Dedifferentiated amniotic fluid mesenchymal stem cell (primary cell): ENCODE results near the gene MS4A5.

Source experiments
- DNase-seq: peaks from one replicate; pipeline ENCODE4 v3.0.0-alpha.2; 2016; ENCODE audit errors: extremely low spot score

The MS4A5 gene

DNA sequence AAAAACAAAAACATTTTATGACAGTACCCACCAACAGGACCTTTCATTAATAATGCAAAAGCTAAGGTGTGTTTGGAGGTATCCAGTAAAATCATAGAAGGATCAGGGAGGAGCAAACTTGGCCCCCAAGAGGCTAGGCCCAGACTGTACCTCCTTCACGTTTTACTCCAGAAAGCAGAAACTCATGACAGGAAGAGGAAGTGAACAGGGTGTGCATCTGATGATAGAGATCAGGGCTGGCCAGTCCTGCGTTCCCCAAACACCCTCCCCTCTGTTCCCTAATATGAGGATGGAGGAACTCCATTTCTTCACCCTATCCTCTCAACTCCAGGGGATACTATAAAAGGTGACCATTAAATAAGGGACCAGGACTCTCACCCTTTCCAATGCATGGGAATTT, 53.0 kb downstream of the MS4A5 start:
- no peak for DNase-seq

DNA sequence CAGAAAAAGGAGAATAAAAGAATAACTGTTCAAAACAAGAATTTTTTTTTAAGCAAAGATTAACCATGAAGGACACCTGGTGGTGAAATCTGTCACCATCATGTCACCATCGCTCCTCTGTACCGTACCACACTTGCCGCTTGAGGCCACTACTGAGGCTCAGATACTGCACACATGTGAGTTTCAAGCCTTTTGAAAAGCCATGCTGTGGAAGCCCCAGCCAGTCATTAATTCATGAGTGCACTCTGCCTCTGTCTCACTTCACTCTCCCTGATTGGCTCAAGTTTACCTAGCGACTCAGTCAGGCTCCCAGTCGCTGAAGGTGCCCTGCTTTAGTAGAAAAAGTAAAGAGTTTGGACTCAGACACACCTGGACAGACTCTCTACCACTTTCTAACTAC, 56.6 kb downstream of the MS4A5 start:
- DNase-seq: no peak

DNA sequence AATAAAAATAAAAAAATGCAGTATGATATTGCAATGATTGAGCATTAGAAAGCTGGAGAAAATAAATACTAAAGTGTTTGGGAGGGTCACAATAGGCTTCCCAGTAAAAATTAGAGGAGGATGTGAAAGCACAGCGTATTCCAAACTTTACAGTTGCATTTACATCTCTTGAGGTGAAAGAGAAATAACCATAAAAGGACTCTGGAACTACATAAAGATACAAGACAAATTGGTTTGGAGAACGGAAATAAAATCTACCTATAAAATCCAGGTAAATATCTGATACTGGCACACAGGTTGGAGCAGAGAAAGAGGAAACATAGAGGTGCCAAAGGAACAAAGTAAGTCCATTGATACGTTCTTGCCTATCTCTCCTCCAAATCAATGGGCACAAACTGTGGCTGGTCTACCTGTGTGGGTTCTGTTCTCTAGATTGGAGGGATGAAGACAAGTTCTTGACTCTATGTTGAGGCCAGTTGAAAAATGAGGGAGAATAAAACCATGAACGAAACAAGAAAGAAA, 63.2 kb downstream of the MS4A5 start, which contains the start of gene MS4A12:
TSS of gene MS4A12 (plus strand) at position 291 of the 522 bp plus-strand sequence. CDS start 4,541 bp downstream, outside the sequence.
- DNase-seq: no peak

DNA sequence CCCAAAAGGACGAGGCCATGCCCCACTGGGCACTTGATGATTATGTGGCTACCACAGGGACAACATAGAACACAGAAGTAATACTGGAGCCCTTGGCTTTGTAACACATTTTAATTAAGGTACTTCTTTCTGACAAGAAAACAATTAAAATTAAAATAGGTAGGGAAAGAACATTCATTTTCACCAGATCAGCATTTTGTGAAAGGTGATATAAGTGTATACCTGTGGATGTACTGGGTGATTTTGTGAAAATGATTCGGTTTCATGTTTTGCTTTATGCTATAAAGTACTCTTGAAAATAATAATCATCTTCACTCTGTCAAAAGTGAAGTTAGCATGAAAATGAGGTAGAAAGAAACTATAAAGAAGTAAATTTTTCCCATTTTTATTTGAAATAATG, 64.1 kb downstream of the MS4A5 start:
- no peak for DNase-seq
